ENCODE results near the gene DIDO1. TPM values are rescaled to one million over a fixed set of nuclear protein-coding genes. Genes with fewer than 3 reads are reported as not detected.

The DIDO1 gene
- total RNA-seq, 4 donors from 2014 or later = 24.2 to 39.3 (median 28.7) TPM

- DNase-seq (no peak), ATAC-seq (no peak)
- Histone ChIP-seq H3K4me3 (no peak overlapping the region), H3K27me3 (no peaks in the 10 kb centered on the region), H3K27ac (peak overlapping the region in 3 of 4 donors; percentile 59 to 80 (median 76)), H3K4me1 (peaks cover 5 to 17% of the 10 kb centered on the region in 2 donors), H3K9me3 (no peaks in the 10 kb centered on the region), H3K36me3 (no peaks in the 10 kb centered on the region)
- TF ChIP-seq CTCF (IDR thresholded peaks at IDR 0.05 in 4 of 5, conservative IDR thresholded peaks at IDR 0.05 in 1 of 5) = no peak
- TF ChIP-seq POLR2A (IDR thresholded peaks at IDR 0.05) = no peak
- intact Hi-C loops (cut with DNase I; ENCODE audit: low total_unique reads) = no loop called here
- in situ Hi-C loops (cut with MboI; ENCODE audit: low sequenced_read_pairs in 4 of 4) = no loop called here
Observed at GRCh38 chr20:62956387-62957135, 30.3 kb upstream of the DIDO1 start.

GRCh38 chr20:62955519-62956386 is 29.4 kb upstream of the DIDO1 start:
- DNase-seq (peak; percentile 41 to 78), ATAC-seq (peak; percentile 78 to 84)
- in situ Hi-C loops (cut with MboI; ENCODE audit: low sequenced_read_pairs in 4 of 4) = no loop called here
- no peak overlapping the region for H3K4me3 ChIP-seq
- no peaks in the 10 kb centered on the region for H3K27me3 ChIP-seq
- H3K9me3 ChIP-seq = no peaks in the 10 kb centered on the region
- intact Hi-C loops (cut with DNase I; ENCODE audit: low total_unique reads) = no loop called here
- TF ChIP-seq CTCF (IDR thresholded peaks at IDR 0.05 in 4 of 5, conservative IDR thresholded peaks at IDR 0.05 in 1 of 5) (no peak), POLR2A (IDR thresholded peaks at IDR 0.05) (no peak)
- no peaks in the 10 kb centered on the region for H3K36me3 ChIP-seq
- peak overlapping the region in 3 of 4 donors; percentile 59 to 80 (median 76) for H3K27ac ChIP-seq
- peaks cover 5 to 17% of the 10 kb centered on the region in 2 donors for H3K4me1 ChIP-seq

GRCh38 chr20:62953839-62954703 is 27.8 kb upstream of the DIDO1 start:
- H3K4me3 ChIP-seq = peak overlapping the region; percentile 21 to 45 (median 33)
- intact Hi-C loops (cut with DNase I; ENCODE audit: low total_unique reads) = no loop called here
- H3K4me1 ChIP-seq = peaks cover 5 to 17% of the 10 kb centered on the region in 2 donors
- H3K9me3 ChIP-seq = no peaks in the 10 kb centered on the region
- no peaks in the 10 kb centered on the region for H3K27me3 ChIP-seq
- peak overlapping the region; percentile 36 to 80 (median 62) for H3K27ac ChIP-seq
- TF ChIP-seq POLR2A (IDR thresholded peaks at IDR 0.05) (no peak), CTCF (IDR thresholded peaks at IDR 0.05 in 4 of 5, conservative IDR thresholded peaks at IDR 0.05 in 1 of 5) (no peak)
- in situ Hi-C loops (cut with MboI; ENCODE audit: low sequenced_read_pairs in 4 of 4) = no loop called here
- peaks cover 0 to 14% of the 10 kb centered on the region in 2 donors for H3K36me3 ChIP-seq
- ATAC-seq (peak; percentile 6 to 32), DNase-seq (peak; percentile 28 to 45)

Measured in gastrocnemius medialis (tissue), 4 donors.